Measurements from ENCODE around the gene FUS.
"Not testable (repeated sequence)": the region's sequence is repeated elsewhere in the genome, so short reads cannot be mapped to it uniquely, and the experiment has no call there.

FUS gene

DNA sequence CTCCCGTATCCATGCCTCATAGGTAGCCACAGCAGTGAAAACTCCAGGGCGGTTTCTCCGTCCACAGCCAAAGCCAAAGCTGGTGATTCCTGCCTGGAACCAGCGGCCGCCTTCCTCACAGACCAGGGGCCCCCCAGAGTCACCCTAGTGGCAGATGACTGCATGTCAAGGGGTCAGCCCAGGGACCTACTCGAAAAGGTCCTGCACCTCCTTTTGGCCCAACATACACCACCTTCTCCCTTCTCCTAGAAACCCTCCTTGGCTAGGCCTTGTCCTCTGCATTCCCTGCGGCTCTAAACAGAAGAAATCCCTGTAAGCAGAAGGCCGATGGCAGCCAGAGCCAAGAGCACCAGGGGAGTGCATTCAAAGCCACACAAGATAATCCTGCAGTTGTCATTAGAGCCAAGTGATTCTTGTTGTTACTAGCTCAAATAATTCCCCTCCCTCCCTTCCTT lies 36.2 kb upstream of the FUS start:
- no peak for DNase-seq (ENCODE audit: low read depth)

DNA sequence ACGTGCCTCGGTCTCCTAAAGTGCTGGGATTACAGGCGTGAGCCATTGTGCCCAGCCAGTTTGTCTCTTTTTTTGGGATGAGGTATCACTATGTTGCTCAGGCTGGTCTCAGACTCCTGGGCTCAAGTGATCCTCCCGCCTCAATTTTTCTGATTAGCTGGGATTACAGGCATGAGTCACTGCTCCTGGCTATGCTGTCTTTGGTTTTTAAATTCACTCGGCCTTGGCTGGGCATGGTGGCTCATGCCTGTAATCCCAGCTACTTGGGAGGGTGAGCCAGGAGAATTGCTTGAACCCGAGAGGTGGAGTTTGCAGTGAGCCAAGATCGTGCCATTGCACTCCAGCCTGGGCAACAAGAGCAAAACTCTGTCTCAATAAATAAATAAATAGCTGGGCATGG lies 35.5 kb upstream of the FUS start:
- not testable (repeated sequence) for DNase-seq (ENCODE audit: low read depth)

DNA sequence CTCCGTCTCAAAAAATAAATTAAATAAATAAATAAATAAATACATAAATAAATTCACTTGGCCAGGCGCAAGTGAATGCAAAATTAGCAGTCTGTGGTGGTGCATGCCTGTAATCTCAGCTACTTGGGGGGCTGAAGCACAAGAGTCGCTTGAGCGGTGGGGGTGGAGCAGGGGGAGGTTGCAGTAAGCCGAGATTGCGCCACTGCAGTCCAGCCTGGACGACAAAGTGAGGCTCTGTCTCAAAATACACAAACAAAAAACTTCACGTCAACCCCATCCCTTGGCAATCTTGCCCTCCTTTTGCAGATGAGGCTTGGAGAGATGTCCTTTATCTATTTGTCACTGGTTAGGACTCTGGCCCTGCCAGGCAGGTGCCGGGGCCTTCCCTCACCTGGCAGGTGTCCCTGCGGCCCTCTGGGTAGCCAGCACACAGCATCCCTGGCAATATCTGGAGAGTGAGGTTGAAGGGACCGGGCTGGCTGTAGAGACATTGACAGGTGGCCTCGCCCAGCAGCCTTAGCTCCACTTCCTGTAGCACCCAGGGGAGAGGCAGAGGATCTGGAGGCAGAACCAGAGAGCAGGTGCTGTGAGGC lies 34.4 kb upstream of the FUS start:
- DNase-seq (ENCODE audit: low read depth), result no peak

DNA sequence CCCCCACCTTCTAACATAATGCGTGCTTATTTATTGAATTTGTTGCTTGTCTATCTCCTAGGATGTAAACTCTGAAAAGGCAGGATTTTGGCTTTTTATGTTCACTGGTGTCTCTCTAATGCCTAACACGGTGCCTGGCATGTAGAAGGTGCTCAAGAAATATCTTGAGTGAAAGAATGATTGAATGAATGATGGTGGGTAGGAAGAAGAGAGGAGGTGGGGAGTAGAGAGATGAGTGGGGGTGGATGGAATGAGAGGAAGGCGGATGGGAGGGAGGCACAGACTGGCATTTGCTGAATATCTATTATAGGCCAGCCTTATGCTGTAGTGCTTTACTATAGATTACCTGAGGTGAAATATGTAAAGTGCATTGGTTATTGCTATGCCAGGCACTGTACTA lies 32.4 kb upstream of the FUS start:
- no peak for DNase-seq (ENCODE audit: low read depth)

DNA sequence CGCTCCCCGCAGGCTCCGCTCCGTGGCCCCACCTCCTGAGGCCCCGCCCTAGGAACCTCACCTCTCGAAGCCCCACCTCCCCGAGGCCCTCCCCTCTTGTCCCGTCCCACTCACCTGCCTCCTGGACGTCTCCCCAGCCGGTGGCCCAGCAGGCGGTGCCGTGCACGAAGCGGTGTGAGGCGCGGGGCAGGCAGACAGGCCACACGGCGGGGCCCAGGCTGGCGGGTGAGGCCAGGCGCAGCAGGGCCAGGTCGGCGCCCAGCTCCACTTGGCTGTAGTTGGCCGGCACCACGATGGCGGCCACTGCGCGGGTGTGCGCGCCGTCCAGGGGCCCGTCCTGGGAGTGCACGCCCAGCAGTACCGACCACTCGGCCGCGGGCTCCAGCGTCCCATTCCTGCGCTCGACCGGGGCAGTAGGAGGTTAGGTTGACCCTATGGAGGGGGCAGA lies 31.6 kb upstream of the FUS start:
- no peak for DNase-seq (ENCODE audit: low read depth)

DNA sequence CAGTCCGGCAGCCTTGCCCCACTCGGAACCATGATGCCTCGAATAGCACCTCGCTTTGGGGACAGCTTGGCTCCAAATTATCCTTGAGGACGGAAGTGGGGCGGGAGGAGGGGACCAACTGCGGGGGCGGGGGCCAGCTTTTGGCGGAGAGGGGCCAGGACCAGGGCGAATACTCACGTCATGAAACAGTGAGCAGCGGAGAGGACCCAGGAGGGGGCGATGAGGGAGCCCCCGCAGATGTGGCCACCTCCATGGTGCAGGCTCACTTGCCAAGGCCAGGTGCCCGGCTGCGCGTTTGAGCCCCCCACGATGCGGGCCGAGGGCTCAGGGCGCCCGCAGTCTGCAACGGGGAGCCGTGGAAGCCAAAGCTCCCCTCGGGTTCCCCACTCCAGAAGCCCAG lies 31.0 kb upstream of the FUS start:
- no peak for DNase-seq (ENCODE audit: low read depth)

DNA sequence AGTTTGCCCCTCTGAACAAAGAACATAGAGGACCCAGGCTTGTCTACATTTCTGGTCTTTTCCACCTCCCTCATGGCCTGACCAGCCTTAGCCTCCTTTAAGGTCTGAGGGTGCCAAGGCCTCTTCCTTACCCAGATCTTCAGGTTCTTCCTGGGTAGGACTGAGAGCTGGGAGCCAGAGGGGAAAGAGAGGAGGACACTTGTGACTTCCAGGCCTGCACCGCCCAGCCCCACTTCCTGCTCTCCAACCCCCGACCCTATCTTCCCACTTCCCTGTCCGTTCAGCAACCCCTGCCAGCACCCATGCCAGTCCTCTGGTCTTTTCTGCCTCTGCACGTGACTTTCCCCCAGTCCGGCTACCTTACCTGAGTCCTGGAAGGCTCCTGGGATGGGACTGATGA lies 30.6 kb upstream of the FUS start:
- DNase-seq (ENCODE audit: low read depth), result no peak

DNA sequence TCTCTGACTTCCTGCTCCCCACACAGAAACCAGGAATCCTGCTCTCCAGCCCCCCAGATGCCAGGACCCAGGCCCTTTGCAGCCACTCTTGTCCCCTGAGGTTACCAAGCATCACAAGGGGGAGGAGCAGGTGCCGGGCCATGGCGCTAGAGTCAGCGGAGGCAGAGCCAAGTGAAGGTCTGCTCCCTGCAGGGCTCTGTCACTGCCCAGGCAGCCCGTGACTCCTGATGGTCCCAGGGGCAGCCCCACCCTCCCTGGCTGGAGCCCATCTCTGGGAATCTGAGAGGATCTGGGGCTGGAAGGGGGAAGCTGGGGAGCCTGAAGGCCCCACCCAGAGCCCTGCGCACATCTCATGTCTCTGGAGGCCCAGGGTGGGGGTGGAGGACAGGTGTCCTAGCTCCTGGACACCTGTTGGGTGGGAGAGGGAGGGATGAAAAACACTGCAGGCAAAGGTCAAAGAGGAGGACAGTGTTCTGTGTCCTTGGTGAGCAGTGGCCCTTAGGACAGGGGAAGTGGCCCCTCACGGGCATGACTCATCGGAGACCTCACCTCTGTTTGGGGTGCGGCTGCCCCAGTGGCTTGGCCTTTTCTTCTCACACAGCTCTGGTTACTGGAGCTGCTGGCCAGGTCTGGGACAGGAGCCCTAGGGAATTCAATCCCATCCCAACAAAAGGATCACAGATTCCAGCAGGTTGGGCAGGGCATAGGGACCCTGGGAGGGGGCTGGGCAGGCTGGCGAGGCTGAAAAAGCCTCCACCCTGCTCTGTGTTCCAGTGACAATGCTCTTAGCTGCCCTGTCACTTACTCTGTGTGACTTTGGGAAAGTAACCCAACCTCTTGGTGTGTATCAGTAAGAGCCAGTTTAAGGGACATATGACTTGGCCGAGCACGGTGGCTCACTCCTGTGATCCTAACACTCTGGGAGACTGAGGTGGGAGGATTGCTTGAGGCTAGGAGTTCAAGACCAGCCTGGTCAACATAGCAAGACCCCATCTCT lies 29.7 kb upstream of the FUS start, which contains the start of gene PRSS36:
Gene PRSS36, minus strand, starts transcription at position 173 of the 997 bp plus-strand sequence. Its CDS starts 31 bp downstream, at position 142.
- DNase-seq (ENCODE audit: low read depth), result no peak

DNA sequence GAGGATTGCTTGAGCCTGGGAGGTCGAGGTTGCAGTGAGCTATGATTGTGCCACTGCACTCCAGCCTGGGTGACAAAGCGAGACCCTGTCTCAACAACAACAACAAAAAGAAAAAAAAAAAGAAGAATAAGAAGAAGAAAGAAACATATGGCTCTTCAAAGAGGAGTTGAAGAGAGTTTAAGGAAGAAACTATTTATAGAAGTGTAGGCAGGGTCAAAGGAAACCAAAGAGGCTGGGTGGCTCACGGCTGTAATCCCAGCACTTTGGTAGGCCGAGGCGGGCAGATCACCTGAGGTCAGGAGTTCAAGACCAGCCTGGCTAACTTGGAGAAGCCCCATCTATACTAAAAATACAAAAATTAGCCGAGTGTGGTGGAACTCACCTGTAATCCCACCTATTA lies 29.0 kb upstream of the FUS start:
- not testable (repeated sequence) for DNase-seq (ENCODE audit: low read depth)

DNA sequence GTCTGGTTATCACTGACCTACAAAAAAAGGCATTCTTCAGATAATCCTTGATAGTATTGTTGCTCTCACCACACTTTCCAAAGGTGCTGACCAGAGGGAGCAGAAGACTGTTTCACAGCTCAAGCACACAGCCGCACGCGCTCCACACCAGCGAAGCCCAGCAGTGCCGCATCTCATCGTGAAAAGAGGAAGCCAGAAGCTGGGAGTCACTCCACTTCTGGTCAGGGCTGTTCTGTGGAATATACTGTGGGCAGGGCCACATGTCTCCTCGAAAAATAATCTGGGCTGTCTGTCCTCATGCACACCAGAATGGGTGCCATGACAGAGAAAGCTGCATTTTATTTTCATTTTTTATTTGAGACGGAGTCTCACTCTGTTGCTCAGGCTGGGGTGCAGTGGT lies 22.8 kb upstream of the FUS start:
- DNase-seq (ENCODE audit: low read depth), result no peak

DNA sequence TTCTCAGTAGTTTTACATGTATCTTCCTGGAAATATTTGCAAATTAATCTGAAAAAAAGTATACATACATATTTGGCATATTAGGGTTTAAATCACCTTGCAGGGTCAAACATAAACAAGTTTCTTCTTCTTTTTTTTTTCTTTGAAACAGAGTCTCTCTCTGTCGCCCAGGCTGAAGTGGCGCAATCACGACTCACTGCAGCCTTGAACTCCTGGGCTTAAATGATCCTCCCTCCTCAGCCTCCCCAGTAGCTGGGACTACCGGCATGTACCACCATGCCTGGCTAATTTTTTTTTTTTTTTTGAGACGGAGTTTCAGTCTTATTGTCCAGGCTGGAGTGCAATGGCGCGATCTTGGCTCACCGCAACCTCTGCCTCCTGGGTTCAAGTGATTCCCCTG lies 12.6 kb upstream of the FUS start:
- no peak for DNase-seq (ENCODE audit: low read depth)

DNA sequence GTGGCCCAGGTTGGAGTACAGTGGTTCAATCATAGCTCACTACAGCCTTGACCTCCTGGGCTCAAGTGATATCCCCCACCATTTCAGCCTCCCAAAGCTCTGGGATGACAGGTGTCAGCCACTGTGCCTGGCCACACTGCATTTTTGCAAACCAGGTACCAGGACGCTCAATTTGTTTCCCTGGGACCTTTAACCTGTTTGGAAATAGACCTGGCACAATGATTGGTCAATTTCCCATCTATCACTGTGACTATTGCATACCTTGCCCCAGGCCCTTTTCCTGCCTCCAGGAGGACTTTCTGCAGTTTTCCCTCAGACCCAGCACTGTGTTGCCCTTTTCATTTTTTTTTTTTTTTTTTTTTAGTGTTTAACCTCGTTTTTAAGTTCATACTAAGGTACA lies 11.1 kb upstream of the FUS start:
- no peak for DNase-seq (ENCODE audit: low read depth)

DNA sequence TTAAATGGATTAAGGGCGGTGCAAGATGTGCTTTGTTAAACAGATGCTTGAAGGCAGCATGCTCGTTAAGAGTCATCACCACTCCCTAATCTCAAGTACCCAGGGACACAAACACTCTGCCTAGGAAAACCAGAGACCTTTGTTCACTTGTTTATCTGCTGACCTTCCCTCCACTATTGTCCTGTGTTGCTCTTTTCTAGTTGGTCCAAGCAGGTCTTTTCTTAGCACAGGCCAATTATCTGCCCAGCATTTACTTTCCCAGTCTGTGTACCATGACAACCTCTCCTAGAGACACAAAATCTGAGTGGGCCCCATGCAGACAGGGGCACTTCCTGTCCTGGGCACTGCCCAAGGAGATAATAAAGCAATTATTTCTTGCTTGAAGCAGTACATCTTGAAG lies 9.9 kb upstream of the FUS start:
- not testable (repeated sequence) for DNase-seq (ENCODE audit: low read depth)

DNA sequence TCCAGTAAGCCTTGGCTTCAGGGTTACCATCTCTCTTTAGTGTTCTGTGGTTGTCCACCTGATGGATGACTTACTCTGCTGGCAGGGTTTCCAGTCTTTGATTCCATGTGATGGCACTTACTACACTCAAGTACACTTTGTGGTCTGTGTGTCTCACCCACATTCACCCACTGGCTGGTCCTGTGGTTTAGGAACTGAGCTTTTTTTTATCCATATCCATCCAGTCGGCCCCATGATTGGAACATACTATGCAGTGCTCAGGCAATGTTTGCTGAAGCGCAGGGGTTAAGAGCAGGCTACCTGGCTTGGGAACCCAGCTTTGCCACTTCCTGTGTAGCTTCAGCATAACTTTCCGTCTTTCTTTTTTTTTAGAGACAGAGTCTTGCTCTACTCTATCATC lies 2.8 kb upstream of the FUS start:
- DNase-seq (ENCODE audit: low read depth), result no peak

DNA sequence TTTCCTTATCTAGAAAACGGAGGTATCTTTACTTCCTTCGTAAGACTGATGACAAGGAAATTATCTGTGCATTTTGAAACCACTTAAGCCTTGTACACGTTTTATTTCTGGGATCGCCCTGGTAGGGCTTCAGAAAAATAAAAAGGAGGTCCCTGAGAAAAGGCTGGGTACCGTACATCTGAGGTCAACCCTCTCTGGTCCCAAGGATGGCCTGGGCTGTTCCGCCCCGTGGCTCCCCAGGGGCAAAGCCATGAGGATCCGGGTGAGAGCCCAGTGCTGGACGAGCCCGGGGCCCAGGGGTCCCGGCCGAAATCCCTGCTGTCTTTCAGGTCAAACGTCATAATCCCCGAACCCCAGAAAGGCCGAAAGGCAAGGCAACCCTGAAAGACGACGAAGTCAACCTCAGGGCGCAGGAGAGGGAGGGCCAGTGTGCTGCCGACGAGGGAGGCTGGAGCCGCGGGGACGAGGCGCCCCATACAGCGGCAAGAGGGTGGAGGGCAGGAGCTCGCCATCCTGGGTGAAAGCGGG lies 656 bp upstream of the FUS start:
- no peak for DNase-seq (ENCODE audit: low read depth)

DNA sequence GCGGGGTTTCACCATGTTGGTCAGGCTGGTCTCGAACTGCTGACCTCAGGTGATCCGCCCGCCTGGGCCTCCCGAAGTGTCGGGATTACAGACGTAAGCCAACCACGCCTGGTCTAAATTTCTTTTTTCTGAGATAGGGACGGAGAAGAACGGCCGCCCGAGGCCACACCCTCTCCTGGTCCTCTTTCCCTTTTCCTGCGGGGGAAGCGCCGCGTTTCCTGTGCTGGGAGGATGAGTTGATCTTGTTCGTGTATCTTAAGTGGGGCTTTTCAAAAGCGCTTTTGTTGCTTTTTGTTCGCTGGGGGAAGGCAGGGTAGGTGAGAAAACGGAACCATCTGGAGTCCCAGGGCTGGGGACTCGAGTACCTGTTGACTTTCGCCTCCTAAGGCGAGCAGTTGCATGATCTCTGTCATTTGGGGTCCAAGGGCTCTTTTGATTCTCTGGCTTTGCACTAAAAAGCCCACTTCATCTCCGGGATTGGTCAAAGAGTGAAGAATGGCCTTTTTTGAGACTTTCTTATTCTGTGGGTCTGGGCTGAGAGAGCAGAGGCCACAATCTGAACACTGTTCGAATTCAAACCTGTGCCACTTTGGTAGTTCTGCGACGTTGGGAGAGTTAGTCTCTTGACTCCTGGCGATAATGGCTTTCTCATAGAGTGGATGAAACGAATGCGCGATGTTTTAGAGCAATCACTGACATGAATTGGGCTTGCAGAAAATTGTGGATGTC lies 1.3 kb downstream of the FUS start:
- DNase-seq (ENCODE audit: low read depth), result no peak

DNA sequence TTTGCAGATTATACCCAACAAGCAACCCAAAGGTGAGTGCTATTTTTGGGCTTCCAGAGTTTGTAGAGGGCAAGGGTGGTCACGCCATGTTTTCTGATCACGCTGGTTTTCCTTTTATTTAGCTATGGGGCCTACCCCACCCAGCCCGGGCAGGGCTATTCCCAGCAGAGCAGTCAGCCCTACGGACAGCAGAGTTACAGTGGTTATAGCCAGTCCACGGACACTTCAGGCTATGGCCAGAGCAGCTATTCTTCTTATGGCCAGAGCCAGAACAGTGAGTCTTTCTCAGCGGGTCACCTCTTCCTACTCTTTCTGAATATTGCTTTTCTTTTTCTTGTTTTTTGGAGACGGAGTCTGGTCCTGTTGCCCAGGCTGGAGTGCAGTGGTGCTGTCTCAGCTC lies 2.5 kb downstream of the FUS start:
- no peak for DNase-seq (ENCODE audit: low read depth)

DNA sequence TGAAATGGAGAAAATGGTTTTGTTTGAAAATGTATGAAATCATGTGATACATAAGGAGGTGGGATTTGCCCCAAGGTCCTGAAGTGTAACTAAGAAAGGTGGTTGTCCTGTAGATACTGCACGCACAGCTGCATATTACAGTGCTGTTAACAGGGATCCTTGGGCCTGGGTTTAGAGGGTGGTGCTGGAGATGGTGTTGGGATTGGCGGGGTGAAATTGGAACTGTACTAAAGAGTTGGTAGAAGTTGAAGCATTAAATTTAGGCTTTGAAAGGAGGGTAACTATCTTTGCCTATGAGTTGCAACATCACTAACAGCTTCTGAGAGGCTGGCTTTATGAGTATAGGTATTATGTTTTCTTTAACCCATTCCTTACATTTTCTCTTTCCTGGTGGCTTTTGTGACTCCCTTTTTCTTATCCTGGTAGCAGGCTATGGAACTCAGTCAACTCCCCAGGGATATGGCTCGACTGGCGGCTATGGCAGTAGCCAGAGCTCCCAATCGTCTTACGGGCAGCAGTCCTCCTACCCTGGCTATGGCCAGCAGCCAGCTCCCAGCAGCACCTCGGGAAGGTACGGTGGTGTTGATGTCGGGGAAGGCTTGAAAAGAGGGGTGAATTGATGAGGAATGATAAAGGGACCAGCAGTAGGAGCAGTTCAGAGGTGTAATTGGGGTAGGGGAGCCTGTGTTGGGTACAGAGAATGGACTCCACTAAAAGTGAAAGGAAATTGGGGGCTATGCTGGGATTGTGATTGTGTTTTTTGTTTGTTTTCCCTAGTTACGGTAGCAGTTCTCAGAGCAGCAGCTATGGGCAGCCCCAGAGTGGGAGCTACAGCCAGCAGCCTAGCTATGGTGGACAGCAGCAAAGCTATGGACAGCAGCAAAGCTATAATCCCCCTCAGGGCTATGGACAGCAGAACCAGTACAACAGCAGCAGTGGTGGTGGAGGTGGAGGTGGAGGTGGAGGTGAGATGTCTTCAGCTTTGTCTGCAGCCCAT lies 3.8 kb downstream of the FUS start:
- no peak for DNase-seq (ENCODE audit: low read depth)

DNA sequence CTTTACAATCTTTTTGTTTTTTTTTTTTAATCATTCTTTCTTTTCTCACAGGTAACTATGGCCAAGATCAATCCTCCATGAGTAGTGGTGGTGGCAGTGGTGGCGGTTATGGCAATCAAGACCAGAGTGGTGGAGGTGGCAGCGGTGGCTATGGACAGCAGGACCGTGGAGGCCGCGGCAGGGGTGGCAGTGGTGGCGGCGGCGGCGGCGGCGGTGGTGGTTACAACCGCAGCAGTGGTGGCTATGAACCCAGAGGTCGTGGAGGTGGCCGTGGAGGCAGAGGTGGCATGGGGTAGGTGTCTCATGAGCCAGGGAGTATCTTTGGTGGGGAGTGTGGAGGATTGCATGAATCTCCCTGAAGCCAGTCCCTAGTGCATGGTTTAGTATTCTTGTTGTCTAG lies 4.9 kb downstream of the FUS start:
- DNase-seq (ENCODE audit: low read depth), result no peak

DNA sequence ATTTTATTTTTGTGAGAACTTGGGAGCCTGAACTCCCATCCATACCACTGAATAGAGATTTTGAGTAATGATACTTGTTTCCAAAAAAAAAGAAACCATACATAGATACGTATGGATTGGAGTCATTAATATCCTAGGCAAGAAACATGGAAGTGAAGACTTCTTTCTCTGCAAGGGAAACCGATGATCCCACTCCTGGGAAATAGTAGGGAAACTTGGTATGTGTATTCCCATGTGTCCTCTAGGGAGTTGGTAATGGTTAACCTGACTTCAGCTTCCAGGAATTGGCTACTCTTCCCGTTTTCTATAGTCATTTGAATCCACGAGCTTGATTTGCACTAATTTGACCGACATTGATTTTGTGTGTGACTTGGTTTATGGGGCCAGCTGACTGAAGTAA lies 5.4 kb downstream of the FUS start:
- no peak for DNase-seq (ENCODE audit: low read depth)

DNA sequence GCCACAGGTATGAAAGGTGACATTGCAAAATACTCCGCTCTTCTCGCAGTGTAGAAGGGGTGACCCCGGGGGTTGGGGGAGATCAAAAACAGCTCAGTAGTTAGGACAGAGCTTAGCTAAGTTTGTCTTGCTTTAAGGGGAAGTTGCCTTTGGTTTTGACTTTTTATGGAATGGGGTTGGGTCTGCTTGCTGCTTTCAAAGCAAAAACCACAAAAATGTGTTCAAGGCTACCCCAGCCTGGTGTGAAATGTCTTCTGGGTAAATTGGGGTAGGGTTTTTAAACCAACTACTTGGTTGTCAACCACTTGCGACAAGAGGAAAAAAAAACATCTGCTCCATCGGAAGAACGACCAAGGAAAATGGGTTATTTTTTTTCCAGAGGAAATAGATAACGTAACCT lies 6.2 kb downstream of the FUS start:
- no peak for DNase-seq (ENCODE audit: low read depth)

Measured in non-pigmented ciliary epithelial cell (primary cell).